H1 (cell line): ENCODE data around the gene FMO3. TPM values are rescaled to one million over a fixed set of nuclear protein-coding genes. Genes with fewer than 3 reads are reported as not detected.

Experiments
- CREB1 ChIP-seq: IDR thresholded peaks from 2 replicates; pipeline ENCODE4 v1.6.1; 2012; ENCODE audit warnings: inconsistent platforms
- MAFK ChIP-seq: IDR thresholded peaks from 2 replicates; pipeline ENCODE4 v1.6.1; 2012; ENCODE audit warnings: low read depth, mild to moderate bottlenecking, improper control_type of control experiment, low read length
- RAD21 ChIP-seq, 2 experiments: IDR thresholded peaks in 1 of 2; conservative IDR thresholded peaks in 1 of 2; 2 replicates each; pipeline ENCODE4 v1.6.1; 2011; ENCODE audit warnings: low read depth in 2 of 2, low read length in 2 of 2, improper control_type of control experiment in 1 of 2, inconsistent platforms in 1 of 2, mild to moderate bottlenecking in 1 of 2, moderate library complexity in 1 of 2
- SP1 ChIP-seq: IDR thresholded peaks from 2 replicates; pipeline ENCODE4 v1.6.1; 2011; ENCODE audit warnings: low read depth, low read length
- SP2 ChIP-seq: IDR thresholded peaks from 2 replicates; pipeline ENCODE4 v1.6.1; 2012; ENCODE audit warnings: mild to moderate bottlenecking, low read length, inconsistent platforms
- SP4 ChIP-seq: IDR thresholded peaks from 2 replicates; pipeline ENCODE4 v1.6.1; 2012; ENCODE audit warnings: low read length, inconsistent platforms
- ZNF274 ChIP-seq: IDR thresholded peaks from 2 replicates; pipeline ENCODE4 v1.7.0; 2012; ENCODE audit warnings: low read length, borderline replicate concordance; ENCODE audit errors: extremely low read depth
- polyA plus RNA-seq, 7 experiments: library from polyadenylated mRNA; depleted of rRNA in 3 of 7; stranded (reverse) in 5 of 7; unstranded in 2 of 7; fragments of >200 nt in 5 of 7; fragments of 200-250 nt in 2 of 7; gene quantifications; 1 replicate in 5 of 7; 2 replicates in 1 of 7; 4 replicates in 1 of 7; pipeline versions ENCODE4 v1.2.1 to v1.2.3, GENCODE V29; 2011 to 2013; ENCODE audit warnings: missing spikeins in 2 of 7, mixed read lengths in 2 of 7
- total RNA-seq: library from RNA; stranded (reverse); fragmentation: NEBNext Ultra II Directional; extraction: Animal tissue kit (Norgen Biotek cat#: 25700); gene quantifications from 2 replicates; pipeline ENCODE4 v1.2.1, GENCODE V29; 2021

The FMO3 gene
- total and polyA plus RNA-seq, 2 of the 8 experiments (the other 6 are each of a cell fraction or from before 2014, with no cell fraction given): not detected

DNA sequence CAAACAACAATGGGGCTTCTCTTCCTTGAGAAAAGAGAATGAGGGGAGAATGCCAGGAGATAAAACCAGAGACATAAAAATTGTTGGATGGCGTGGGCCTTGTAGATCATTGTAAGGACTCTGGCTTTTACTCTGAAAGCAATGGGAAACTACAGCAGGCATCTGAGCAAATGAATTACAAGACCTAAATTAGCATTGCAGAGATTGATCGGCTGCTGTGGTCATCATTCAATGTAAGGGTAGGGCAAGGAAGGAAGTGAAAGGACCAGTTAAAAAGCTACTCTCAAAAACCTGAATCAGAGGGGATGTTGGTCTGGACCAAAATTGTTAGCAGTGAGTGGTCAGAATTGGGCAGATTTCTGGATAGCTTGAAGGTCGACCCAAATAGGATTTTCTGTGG, 21.4 kb downstream of the FMO3 start (continued):
- no peak for TF ChIP-seq SP2
- TF ChIP-seq RAD21 (IDR thresholded peaks at IDR 0.05 in 1 of 2, conservative IDR thresholded peaks at IDR 0.05 in 1 of 2; ENCODE audit: low read depth in 2 of 2, low read length in 2 of 2): no peak
- no peak for TF ChIP-seq SP1
- TF ChIP-seq CREB1: no peak
- TF ChIP-seq ZNF274: no peak
- no peak for TF ChIP-seq MAFK
- no peak for TF ChIP-seq SP4
